ENCODE data around the gene BCL2. TPM values are rescaled to one million over a fixed set of nuclear protein-coding genes. Genes with fewer than 3 reads are reported as not detected.

Gene BCL2
- total RNA-seq, 4 donors from 2014 or later = 10.7 to 37.3 (median 24.2) TPM

DNA sequence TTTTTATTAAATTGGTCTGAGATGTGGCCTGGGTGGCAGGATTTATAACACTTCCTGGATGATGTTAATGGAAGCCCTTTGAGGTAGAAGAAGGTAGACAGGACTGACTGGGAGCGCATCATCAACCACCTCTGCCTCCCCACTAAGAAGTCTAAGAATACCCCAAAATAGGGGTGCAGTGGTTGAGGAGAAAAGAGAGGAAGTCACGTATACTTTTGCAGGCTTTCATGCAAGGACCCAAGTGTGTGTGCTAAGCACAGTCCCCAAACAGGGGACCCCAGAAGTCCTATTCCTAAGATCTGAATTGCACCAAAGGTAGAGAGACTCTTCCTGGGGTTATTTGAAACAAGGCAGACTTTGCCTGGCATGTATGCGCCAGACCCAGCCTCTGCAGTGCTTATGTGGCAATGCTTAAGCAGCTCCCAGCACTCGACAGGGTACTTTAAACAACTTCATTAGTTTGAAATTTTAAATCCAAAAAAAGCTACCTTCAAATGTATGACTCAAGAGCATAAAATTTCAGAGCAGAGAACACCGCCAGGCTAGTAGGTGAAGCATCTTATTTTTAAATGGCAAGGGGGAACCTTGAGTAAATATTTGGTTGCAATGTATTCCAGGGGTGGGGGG is 35.3 kb downstream of the BCL2 start:
- H3K4me3 ChIP-seq = no peak overlapping the region
- H3K36me3 ChIP-seq = no peaks in the 10 kb centered on the region
- DNase-seq (ENCODE audit: low spot score in 2 of 2) = no peak
- H3K27me3 ChIP-seq = no peaks in the 10 kb centered on the region
- TF ChIP-seq POLR2AphosphoS5 (IDR thresholded peaks at IDR 0.05) = no peak
- TF ChIP-seq, protein P1, sequence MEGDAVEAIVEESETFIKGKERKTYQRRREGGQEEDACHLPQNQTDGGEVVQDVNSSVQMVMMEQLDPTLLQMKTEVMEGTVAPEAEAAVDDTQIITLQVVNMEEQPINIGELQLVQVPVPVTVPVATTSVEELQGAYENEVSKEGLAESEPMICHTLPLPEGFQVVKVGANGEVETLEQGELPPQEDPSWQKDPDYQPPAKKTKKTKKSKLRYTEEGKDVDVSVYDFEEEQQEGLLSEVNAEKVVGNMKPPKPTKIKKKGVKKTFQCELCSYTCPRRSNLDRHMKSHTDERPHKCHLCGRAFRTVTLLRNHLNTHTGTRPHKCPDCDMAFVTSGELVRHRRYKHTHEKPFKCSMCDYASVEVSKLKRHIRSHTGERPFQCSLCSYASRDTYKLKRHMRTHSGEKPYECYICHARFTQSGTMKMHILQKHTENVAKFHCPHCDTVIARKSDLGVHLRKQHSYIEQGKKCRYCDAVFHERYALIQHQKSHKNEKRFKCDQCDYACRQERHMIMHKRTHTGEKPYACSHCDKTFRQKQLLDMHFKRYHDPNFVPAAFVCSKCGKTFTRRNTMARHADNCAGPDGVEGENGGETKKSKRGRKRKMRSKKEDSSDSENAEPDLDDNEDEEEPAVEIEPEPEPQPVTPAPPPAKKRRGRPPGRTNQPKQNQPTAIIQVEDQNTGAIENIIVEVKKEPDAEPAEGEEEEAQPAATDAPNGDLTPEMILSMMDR (IDR thresholded peaks at IDR 0.05) = no peak
- TF ChIP-seq EP300 (IDR thresholded peaks at IDR 0.05) = no peak
- no peak for TF ChIP-seq POLR2A (IDR thresholded peaks at IDR 0.05)
- WGBS = 94% methylated on average over 5 of the region's 5 CpGs
- no peaks in the 10 kb centered on the region for H3K9me3 ChIP-seq
- no peak overlapping the region for H3K27ac ChIP-seq
- peaks cover 15% of the 10 kb centered on the region for H3K4me1 ChIP-seq

DNA sequence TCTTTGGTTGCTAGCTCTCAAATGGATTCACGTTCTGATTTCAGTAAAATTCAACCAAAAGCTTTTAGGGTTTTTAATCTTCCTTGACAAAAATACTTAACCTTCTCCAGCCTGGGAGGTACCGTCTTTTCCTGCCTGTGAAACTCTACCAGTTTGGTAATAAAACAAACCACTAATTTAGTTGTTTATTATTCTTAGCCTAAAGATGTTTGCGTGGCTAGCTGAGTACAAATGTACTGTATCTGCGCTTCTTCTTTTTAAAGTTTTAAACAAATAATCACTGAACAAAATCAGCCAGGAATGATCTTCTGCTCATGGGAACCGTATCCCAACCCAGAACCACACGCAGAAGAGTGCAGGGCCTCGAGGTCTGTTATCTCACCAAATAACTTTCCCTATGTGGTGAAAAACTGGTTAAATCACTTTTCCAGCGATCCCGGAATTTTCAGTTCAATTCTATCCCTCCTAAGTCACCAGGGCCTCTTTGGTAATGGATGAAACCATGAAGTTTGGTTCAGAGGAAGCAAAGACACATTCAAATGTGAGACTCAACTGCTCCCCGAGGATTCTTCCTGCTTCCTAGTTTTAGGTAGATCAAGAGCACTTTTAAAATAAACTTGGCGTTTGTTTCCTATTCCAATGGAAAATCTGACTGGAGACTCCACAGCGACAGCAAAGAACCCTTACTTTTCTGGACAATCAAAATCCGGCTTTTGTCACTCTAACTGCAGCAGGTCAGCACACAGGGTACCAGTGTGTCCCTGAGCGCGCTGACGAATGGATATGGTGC is 36.1 kb downstream of the BCL2 start:
- no peak overlapping the region for H3K27ac ChIP-seq
- H3K36me3 ChIP-seq = no peaks in the 10 kb centered on the region
- TF ChIP-seq, protein P1 (IDR thresholded peaks at IDR 0.05) = no peak
- TF ChIP-seq POLR2A (IDR thresholded peaks at IDR 0.05) (no peak), POLR2AphosphoS5 (IDR thresholded peaks at IDR 0.05) (no peak), EP300 (IDR thresholded peaks at IDR 0.05) (no peak)
- 88% methylated on average over 16 of the region's 16 CpGs for WGBS
- H3K9me3 ChIP-seq = no peaks in the 10 kb centered on the region
- no peak for DNase-seq (ENCODE audit: low spot score in 2 of 2)
- H3K4me1 ChIP-seq = peaks cover 8% of the 10 kb centered on the region
- H3K27me3 ChIP-seq = no peaks in the 10 kb centered on the region
- H3K4me3 ChIP-seq = no peak overlapping the region

DNA sequence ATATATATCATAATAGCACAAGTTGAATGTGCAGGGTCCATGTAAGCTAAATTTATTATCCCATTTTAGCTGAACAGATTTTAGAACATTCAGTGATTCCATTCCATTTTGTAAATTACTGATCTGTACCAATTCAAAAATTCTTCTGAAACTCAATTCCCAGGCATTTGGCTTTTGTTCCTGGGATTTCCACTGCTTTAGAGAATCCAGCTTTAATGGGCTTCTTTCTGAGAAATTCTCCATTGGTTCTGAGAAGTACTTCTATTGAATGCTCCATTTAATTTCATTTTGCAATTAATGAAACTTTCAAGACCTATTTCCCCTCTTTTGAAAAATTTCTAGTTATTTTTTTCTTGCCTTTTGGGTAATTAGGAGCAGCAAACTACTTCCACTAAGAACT is 36.8 kb downstream of the BCL2 start:
- no peak for DNase-seq (ENCODE audit: low spot score in 2 of 2)
- Histone ChIP-seq H3K4me3 (no peak overlapping the region), H3K27me3 (no peaks in the 10 kb centered on the region), H3K36me3 (no peaks in the 10 kb centered on the region), H3K9me3 (no peaks in the 10 kb centered on the region), H3K27ac (no peak overlapping the region), H3K4me1 (peaks cover 3% of the 10 kb centered on the region)
- TF ChIP-seq POLR2AphosphoS5 (IDR thresholded peaks at IDR 0.05) = no peak
- TF ChIP-seq POLR2A (IDR thresholded peaks at IDR 0.05) = no peak
- no peak for TF ChIP-seq EP300 (IDR thresholded peaks at IDR 0.05)
- TF ChIP-seq, protein P1 (IDR thresholded peaks at IDR 0.05) = no peak

DNA sequence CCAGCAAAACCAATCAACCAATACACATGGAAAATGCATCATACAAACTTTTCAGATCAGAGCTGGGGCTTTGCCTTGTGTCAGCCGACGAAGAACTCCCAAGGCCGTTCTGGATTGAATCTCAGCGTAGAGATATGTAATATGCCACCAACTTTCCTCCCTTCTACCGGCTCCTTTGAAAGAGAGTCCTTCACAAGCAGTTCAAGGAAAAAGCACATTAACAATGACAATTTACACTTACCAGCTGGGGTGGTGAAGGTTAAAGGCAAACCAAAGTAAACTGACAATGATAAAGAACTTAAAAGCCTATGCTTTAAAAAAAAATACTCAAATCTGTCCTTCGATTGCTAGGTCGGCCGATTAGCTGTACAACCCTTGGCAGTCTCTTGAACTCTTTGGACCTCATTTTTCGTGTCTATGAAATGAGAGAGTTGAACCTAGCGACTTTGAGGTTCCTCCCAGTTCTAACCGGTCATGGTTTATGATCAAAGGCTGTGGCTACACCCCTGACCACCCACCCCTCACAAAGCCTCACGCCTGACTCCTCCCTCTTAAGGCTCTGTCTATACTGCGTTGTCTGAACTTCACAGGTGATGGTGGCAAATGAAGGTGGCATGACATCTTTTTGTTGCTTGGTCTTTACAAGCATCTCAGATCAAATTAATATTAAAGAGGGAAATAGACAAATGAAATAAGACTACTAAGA is 46.2 kb downstream of the BCL2 start:
- Histone ChIP-seq H3K27me3 (no peaks in the 10 kb centered on the region), H3K36me3 (no peaks in the 10 kb centered on the region), H3K27ac (no peak overlapping the region), H3K4me3 (no peak overlapping the region), H3K4me1 (peaks cover 4% of the 10 kb centered on the region), H3K9me3 (no peaks in the 10 kb centered on the region)
- DNase-seq (ENCODE audit: low spot score in 2 of 2) = no peak
- TF ChIP-seq EP300 (IDR thresholded peaks at IDR 0.05) = no peak
- TF ChIP-seq POLR2AphosphoS5 (IDR thresholded peaks at IDR 0.05) = no peak
- TF ChIP-seq POLR2A (IDR thresholded peaks at IDR 0.05) = no peak
- TF ChIP-seq, protein P1 (IDR thresholded peaks at IDR 0.05) = no peak
- WGBS = 90% methylated on average over 13 of the region's 13 CpGs

DNA sequence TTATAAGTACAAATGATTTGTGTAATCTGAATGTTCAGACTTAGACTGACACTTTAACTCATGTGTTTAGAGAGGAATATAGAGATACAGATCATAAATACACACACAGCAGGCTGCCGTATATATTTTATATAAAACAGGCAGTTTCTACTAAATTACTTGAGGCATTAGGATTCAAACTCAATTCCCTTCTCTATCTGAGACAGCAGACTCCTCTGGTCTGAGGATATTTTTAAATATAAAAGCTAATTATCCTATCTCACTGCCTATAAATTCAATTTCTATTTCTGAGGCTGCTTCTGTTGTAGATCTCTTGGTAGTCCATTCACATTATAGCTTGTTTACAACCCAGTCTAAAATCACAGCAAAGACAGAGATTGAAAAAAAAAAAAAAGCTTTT is 46.9 kb downstream of the BCL2 start:
- Histone ChIP-seq H3K36me3 (no peaks in the 10 kb centered on the region), H3K27ac (no peak overlapping the region), H3K4me3 (no peak overlapping the region), H3K27me3 (no peaks in the 10 kb centered on the region), H3K9me3 (no peaks in the 10 kb centered on the region), H3K4me1 (no peaks in the 10 kb centered on the region)
- 84% methylated on average over 1 of the region's 1 CpG for WGBS
- DNase-seq (ENCODE audit: low spot score in 2 of 2) = no peak
- TF ChIP-seq POLR2AphosphoS5 (IDR thresholded peaks at IDR 0.05) (no peak), EP300 (IDR thresholded peaks at IDR 0.05) (no peak), POLR2A (IDR thresholded peaks at IDR 0.05) (no peak)
- TF ChIP-seq, protein P1 (IDR thresholded peaks at IDR 0.05) = no peak
